Adrenal gland (tissue), 12 donors: ENCODE results near the gene PTPRF. TPM values are rescaled to one million over a fixed set of nuclear protein-coding genes. Genes with fewer than 3 reads are reported as not detected.

ENCODE experiments used
- DNase-seq, 7 donors: peaks; one replicate each; pipeline ENCODE4 v3.0.0-alpha.2; 2019 to 2020
- H3K27ac ChIP-seq, 5 donors: fragments of 200-600 bp; sonication (generic) in 4 of 5; 1 replicate in 3 of 5; 2 replicates in 2 of 5; pipeline versions ENCODE4 v1.5.1 to v1.8.0; 2016 to 2020; ENCODE audit warnings: mild to moderate bottlenecking in 1 of 5
- H3K27me3 ChIP-seq: fragments of 200-600 bp; 2 replicates; pipeline ENCODE4 v1.8.0; 2021
- H3K36me3 ChIP-seq, 2 donors: fragments of 200-600 bp; replicated peaks in 1 of 2; 1 replicate in 1 of 2; 2 replicates in 1 of 2; pipeline versions ENCODE4 v1.5.1 to v1.8.0; 2018 to 2022
- H3K4me1 ChIP-seq, 2 donors: fragments of 200-600 bp; replicated peaks in 1 of 2; 1 replicate in 1 of 2; 2 replicates in 1 of 2; pipeline versions ENCODE4 v1.5.1 to v1.8.0; 2018 to 2021
- H3K4me3 ChIP-seq, 4 donors: fragments of 200-600 bp; sonication (generic) in 3 of 4; one replicate each; pipeline ENCODE4 v1.5.1; 2016 to 2018
- H3K9me3 ChIP-seq, 3 donors: fragments of 200-600 bp; sonication (generic) in 1 of 3; replicated peaks in 1 of 3; 1 replicate in 2 of 3; 2 replicates in 1 of 3; pipeline versions ENCODE4 v1.5.1 to v1.8.0; 2016 to 2021
- POLR2A ChIP-seq, 2 donors: fragments of 450-650 bp; IDR thresholded peaks; one replicate each; pipeline ENCODE4 v1.6.1; 2017; ENCODE audit warnings: antibody characterized with exemption in 2 of 2, mild to moderate bottlenecking in 2 of 2, moderate library complexity in 1 of 2
- WGBS, 4 donors: extraction: QIAGEN DNeasy Blood & Tissue Kit in 2 of 4; methylation state at CpG; one replicate each; pipeline versions ENCODE4 v1.1.5 to v1.1.7; 2013 to 2017; 5-methylcytosine and 5-hydroxymethylcytosine counted together
- intact Hi-C, 2 donors: fragments of 100-400 bp; cut with DNase I; formaldehyde crosslinking; loops; one replicate each; pipeline versions ENCODE4 v1.14.1 to v1.15.0; 2022 to 2023
- polyA plus RNA-seq, 3 donors: library from polyadenylated mRNA; stranded (reverse); fragments of 200-250 nt in 2 of 3; fragments of 350-450 nt in 1 of 3; fragmentation: Illumina TruSeq in 1 of 3; extraction: RNeasy Lipid Tissue Mini Kit (QIAGEN cat#74804) in 1 of 3; gene quantifications; one replicate each; pipeline ENCODE4 v1.2.3, GENCODE V29; 2013 to 2014
- total RNA-seq, 9 donors: library from RNA; depleted of rRNA in 4 of 9; stranded (reverse); fragments of >200 nt in 4 of 9; fragments of 120-200 nt in 1 of 9; fragmentation: NEBNext Ultra II Directional in 1 of 9; extraction: Animal tissue kit (Norgen Biotek cat#: 25700) in 1 of 9; gene quantifications; one replicate each; pipeline versions ENCODE4 v1.1.0 to v1.2.4, GENCODE V29; 2013 to 2023
- TF ChIP-seq, protein P1 (sequence below), 6 experiments: fragments of 450-650 bp in 4 of 6; fragments of 200-600 bp in 2 of 6; sonication (generic) in 1 of 6; IDR thresholded peaks; 1 replicate in 5 of 6; 2 replicates in 1 of 6; pipeline versions ENCODE4 v1.5.1 to v1.8.0; 2016 to 2021; ENCODE audit warnings: antibody characterized with exemption in 6 of 6, mild to moderate bottlenecking in 2 of 6, moderate library complexity in 1 of 6
- donor health status: healthy with polysubstance abuse.
- donor health status: Bipolar disorder and iron deficiency.
- donor health status: DM: yes; HTN: yes; CAD: no.
- donor health status: DM: no; HTN: no; CAD: no.
- donor health status: DM: no; HTN: no; CAD: no.
- donor health status: DM: yes; HTN: yes; CAD: no.

Gene PTPRF
- total and polyA plus RNA-seq, 12 donors: 9.2 to 92.0 (median 30.1) TPM

DNA sequence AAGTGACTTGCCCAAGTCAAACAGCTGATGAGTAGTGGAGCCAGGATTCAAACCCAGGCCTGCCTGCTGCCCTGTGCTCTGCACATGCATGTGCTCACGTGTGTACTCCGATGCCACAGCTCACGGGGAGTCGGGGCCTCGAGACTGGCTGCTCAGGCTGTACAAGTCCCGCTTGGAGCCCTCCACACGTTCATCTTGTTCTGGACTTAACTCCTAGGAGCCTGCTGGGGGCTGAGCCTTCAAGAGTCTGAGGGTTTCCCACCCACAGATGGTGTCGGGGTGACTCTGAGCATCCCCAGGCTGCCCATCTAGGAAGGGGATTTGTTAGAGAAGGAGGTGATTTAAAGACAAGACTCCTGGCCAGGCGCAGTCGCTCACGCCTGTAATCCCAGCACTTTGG lies 83.5 kb downstream of the PTPRF start:
- Histone ChIP-seq H3K4me3 (no peak overlapping the region), H3K4me1 (peaks cover 0 to under 1% of the 10 kb centered on the region in 2 donors), H3K36me3 (no peaks in the 10 kb centered on the region), H3K27ac (no peak overlapping the region), H3K9me3 (no peaks in the 10 kb centered on the region), H3K27me3 (no peaks in the 10 kb centered on the region)
- DNase-seq: no peak
- intact Hi-C loops: loop anchor here in 1 of 2 donors (10.0 kb wide), 1 partner anchor 301 kb away; no protein-coding TSS in a partner anchor
- TF ChIP-seq POLR2A (IDR thresholded peaks at IDR 0.05): no peak
- TF ChIP-seq, protein P1, sequence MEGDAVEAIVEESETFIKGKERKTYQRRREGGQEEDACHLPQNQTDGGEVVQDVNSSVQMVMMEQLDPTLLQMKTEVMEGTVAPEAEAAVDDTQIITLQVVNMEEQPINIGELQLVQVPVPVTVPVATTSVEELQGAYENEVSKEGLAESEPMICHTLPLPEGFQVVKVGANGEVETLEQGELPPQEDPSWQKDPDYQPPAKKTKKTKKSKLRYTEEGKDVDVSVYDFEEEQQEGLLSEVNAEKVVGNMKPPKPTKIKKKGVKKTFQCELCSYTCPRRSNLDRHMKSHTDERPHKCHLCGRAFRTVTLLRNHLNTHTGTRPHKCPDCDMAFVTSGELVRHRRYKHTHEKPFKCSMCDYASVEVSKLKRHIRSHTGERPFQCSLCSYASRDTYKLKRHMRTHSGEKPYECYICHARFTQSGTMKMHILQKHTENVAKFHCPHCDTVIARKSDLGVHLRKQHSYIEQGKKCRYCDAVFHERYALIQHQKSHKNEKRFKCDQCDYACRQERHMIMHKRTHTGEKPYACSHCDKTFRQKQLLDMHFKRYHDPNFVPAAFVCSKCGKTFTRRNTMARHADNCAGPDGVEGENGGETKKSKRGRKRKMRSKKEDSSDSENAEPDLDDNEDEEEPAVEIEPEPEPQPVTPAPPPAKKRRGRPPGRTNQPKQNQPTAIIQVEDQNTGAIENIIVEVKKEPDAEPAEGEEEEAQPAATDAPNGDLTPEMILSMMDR (IDR thresholded peaks at IDR 0.05): no peak
- WGBS, 4 donors: 93 to 97% (median 94%) methylated on average over 3 to 11 of the region's 11 CpGs

DNA sequence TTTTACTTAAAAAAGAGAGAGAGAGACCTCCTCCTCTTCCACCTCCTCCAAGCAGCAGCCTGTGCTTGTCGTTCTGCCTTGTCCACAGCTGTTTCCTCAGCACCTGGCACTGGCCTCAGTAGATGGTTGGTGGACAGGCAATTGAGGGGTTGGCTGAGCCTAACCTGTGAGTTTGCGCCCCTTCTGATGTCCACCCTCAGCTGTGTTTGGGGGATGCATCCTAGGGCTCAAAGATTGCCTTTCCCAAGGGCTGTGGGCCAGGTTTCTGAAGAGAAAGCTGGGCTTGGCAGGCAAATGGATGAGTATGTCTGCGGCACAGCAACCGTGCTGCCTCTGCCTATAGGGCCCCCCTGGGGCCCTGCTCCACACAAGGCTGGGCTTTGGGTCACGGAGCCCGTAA lies 84.2 kb downstream of the PTPRF start:
- Histone ChIP-seq H3K36me3 (no peaks in the 10 kb centered on the region), H3K9me3 (no peaks in the 10 kb centered on the region), H3K4me1 (no peaks in the 10 kb centered on the region), H3K4me3 (no peak overlapping the region), H3K27ac (no peak overlapping the region), H3K27me3 (no peaks in the 10 kb centered on the region)
- intact Hi-C loops: loop anchor here in 1 of 2 donors (10.0 kb wide), 1 partner anchor 300 kb away; no protein-coding TSS in a partner anchor
- TF ChIP-seq, protein P1 (IDR thresholded peaks at IDR 0.05): no peak
- TF ChIP-seq POLR2A (IDR thresholded peaks at IDR 0.05): no peak
- no peak for DNase-seq
- 83 to 93% (median 87%) methylated on average over 3 to 6 of the region's 6 CpGs for WGBS, 4 donors

DNA sequence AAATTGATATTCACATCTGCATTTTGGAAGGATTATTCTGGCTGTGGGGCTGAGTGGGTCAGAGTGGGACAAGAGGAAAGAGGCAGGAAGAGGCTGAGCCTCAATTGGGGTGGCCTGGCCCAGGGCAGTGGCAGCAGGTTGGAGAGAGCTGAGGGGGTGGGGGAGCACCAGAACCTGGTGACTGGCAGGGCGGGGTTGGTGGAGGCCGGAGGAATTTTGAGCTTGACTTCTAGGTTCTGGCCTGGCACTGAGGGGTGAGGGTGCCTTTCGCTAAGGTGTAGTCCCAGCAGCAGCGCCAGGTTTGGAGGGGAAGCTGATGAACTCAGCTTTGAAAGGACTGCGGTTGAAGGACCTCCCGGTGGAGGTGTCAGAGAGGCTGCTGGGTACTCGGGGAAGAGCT lies 85.7 kb downstream of the PTPRF start:
- intact Hi-C loops: loop anchor here in 1 of 2 donors (10.0 kb wide), 1 partner anchor 298 kb away; no protein-coding TSS in a partner anchor
- H3K36me3 ChIP-seq: peaks cover 0 to 6% of the 10 kb centered on the region in 2 donors
- no peaks in the 10 kb centered on the region for H3K4me1 ChIP-seq
- H3K4me3 ChIP-seq: no peak overlapping the region
- H3K27ac ChIP-seq: no peak overlapping the region
- no peaks in the 10 kb centered on the region for H3K27me3 ChIP-seq
- no peak for DNase-seq
- no peaks in the 10 kb centered on the region for H3K9me3 ChIP-seq
- TF ChIP-seq POLR2A (IDR thresholded peaks at IDR 0.05): no peak
- TF ChIP-seq, protein P1 (IDR thresholded peaks at IDR 0.05): no peak
- WGBS, 4 donors: 87 to 98% (median 97%) methylated on average over 7 of the region's 7 CpGs

DNA sequence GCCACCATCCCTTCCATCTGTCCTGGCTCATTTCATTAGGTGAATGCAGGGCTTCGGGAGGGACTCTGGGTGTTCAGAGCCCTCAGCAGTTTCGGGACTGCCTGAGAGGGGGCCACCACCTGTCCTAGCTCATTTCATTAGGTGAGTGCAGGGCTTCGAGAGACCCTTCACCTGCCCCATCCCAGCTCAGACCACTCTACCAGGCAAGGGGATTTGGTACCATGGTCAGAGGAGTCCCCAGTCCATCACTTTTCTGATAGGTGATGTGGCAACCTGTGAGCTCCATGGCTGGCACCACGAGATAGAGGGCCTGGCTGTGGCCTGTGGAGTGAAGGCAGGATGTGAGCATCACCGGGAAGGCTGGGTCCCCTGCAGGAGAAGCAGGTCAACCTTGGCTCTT lies 86.3 kb downstream of the PTPRF start:
- H3K4me3 ChIP-seq: no peak overlapping the region
- peaks cover 0 to 6% of the 10 kb centered on the region in 2 donors for H3K36me3 ChIP-seq
- H3K9me3 ChIP-seq: no peaks in the 10 kb centered on the region
- 81 to 100% (median 96%) methylated on average over 2 to 5 of the region's 5 CpGs for WGBS, 4 donors
- no peaks in the 10 kb centered on the region for H3K27me3 ChIP-seq
- TF ChIP-seq, protein P1 (IDR thresholded peaks at IDR 0.05): no peak
- TF ChIP-seq POLR2A (IDR thresholded peaks at IDR 0.05): no peak
- H3K4me1 ChIP-seq: no peaks in the 10 kb centered on the region
- no peak overlapping the region for H3K27ac ChIP-seq
- DNase-seq: no peak
- intact Hi-C loops: loop anchor here in 1 of 2 donors (10.0 kb wide), 1 partner anchor 298 kb away; no protein-coding TSS in a partner anchor
